ENCODE measurements around the gene DDX39B.

The DDX39B gene

DNA sequence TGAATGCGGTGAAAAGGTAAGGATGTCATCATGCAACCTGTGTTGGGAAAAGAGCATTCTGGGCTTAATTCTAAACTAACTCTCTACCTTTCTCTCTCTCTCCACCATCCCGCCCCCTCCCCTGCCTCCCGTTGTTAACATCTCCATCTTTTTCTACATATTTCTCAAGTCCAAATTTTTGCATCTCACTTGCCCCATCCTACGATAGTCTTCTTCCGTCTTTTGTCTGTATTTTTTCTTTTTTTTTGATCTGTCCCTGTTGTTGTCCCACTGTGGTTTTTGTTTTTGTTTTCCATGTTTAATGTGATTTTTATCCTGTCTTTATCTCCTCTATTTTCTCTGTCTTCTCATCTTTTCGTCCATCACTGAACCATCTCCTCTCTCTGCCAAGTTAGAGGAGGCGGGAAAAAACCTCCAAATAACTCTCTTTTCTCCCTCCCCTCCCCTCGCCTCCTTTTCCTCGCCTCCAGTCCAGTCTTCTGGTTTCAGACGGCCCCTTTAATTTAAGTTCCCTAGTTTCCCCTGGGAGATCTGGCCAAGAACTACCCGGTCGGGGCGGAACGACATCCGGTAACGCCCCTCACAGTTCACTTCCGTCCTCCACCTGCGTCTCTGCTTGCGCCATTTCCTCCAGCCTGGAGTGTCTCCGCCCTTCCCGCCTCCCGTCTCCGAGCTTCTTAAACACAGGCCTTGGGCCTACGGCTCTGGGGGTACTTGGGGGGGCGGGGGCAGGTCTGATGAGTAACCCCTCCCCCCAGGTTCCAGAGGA, 5.3 kb upstream of the DDX39B start, which contains the start of gene NFKBIL1:
Gene NFKBIL1 (plus strand): TSS at position 651 of the 769 bp plus-strand sequence. CDS start 87 bp downstream, at position 738.
- peak; percentile 99 for DNase-seq

DNA sequence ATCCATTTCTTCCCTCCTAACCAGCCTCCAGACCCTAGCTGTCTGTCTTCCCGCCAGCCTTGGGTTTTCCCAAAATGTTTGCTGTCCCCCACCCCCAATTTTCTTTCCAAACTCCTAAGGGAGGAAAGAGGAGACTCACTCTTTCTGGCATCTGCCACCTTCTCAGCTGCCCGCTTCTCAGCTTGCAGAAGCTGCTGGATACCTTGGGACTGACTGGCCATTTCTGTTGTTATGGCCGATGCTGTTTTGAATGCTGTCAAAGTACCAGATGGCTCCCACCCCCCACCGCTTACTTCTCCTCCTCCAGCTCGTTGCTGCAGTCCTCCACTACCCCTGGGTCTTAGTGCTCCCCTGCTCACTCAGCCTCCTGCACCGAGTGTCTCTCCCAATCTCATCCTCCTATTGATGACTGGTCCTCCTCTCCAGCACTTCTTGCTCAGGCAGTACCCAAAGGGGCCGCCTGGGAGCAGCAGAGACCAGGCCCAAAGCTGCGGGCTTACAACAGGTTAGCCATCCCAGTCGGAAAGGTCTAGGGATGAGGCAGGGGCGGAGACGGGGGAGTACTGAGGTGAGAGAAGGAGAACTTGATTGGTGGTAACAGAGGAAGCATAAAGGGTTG, 4.6 kb upstream of the DDX39B start, which contains the start of gene ATP6V1G2:
Gene ATP6V1G2 (minus strand): TSS at position 270 of the 619 bp plus-strand sequence. CDS start 49 bp downstream, at position 221.
- peak; percentile 93 for DNase-seq

DNA sequence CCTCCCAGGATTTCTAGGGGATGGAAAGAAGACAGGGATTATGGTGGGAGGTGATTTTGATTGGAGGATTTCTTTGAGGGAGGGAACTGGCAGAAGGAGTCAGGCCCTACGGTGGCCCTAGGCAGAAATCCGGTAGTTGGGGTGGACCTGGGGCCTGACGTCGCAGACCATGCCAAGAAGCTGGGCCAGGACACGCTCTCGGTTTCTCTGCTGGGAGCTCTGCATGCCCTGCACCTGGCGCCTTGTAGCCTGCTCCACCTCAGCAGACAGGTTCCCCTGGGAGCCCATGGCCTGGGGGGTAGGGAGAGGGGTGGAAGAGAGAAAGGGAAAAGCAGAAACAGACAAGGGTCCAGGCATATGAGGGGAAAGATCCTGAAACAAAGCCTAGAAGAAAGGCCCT, 3.5 kb upstream of the DDX39B start:
- DNase-seq: no peak

DNA sequence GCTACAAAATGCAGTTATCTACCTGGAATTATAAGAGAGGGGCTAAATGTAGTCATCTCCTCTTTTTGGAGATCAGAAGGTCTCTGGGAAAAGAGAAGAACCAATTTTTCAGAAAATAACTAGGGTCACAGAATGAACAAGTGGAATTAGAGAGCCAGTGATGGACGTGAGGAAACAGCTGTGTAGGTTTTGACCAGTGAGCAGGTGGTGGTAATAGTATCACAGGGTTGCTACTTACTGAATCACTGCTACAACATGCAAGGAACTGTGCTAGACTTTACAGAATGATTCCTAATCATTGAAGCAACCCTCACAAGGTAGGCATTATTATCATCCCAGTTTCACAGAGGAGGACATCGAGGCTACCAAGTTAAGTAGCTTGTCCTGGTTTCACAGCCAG, 2.9 kb upstream of the DDX39B start:
- DNase-seq: no peak

DNA sequence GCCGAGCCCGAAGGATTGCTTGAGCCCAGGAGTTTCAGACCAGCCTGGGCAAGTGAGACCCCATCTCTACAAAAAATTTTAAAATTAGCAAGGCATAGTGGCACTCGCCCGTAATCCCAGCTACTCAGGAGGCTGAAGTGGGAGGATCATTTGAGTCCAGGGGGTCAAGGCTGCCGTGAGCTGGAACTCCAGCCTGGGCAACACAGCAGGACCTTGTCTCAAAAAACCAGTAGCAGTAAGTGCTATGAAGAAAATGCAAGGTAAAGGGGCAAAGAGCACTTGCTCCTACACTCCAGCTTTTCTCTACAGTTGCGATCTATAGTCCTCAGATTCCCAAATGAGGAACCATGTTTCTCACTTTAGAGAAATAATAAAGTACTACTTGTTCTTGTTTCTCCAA, 1.8 kb upstream of the DDX39B start:
- DNase-seq: no peak

DNA sequence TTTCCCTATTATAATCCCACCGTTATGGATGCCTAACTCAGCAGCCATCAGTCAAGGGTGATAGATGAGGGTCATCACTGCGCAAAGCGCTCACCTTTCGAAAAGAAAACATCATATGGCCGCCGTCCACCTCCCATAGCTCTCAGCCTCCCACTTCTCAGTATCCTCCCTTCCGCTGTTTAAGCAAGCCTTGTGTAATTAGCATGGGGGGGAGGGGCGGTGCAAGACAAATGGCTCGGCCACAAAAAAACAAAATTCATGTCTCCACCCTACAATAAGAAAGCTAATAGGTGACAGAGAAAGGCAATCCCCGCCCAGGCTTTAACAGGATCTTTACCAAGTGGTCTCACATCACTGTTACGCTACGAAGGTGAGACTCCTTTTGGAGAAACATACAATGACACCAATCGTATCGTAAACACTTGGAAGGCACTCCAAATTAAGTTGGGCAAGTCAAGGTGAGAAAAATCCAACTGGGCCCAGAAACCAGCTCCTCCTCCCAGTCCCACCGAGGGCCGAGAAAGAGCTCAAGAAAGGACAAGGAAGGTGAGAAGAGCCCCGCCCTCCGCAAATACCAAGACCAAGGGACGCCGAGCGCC, 645 bp downstream of the DDX39B start:
- peak; percentile 53 for DNase-seq

DNA sequence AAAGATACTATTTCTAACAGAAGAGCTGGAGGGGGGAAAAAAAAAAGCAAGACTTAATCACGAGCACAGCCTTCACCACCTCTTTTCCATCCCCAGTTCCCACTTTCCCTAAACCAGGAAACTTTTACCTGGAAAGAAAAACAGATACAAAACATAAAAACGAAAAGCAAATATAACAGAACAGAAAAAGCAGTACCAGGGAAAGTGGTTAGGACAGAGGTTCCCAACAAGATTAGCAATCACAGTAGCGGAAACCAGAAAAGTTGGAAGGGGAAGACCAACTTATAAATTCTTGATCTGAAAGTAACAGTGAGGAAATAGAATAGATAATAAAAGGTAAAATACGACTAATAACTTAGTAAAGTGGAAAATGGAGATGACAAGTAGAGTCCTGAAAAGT, 1.2 kb downstream of the DDX39B start:
- no peak for DNase-seq

DNA sequence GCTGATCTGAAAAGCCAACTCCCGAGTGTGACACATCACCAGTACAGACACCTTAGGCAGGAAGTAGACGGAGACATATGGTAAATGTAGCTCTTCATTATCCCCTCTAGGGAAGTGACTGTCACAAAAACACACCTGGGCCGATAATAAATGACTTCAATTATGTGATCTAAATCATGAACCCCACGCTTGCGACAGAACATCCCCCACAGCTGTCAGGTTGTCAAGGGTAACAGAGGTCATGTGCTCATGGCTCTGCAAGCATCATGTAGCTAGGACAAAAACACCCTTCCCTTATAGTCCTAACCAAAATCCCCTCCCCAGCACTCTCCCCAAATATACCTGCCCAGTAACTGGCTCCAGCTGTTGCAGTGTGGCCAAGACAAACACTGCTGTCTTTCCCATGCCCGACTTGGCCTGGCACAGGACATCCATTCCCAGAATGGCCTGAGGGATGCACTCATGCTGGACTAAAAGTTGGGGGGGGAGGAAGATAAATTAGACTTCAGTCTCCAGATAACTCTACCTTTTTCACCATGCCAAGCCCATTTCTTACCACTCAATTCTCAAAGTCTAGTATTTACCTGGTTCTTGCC, 2.9 kb downstream of the DDX39B start:
- DNase-seq: no peak

DNA sequence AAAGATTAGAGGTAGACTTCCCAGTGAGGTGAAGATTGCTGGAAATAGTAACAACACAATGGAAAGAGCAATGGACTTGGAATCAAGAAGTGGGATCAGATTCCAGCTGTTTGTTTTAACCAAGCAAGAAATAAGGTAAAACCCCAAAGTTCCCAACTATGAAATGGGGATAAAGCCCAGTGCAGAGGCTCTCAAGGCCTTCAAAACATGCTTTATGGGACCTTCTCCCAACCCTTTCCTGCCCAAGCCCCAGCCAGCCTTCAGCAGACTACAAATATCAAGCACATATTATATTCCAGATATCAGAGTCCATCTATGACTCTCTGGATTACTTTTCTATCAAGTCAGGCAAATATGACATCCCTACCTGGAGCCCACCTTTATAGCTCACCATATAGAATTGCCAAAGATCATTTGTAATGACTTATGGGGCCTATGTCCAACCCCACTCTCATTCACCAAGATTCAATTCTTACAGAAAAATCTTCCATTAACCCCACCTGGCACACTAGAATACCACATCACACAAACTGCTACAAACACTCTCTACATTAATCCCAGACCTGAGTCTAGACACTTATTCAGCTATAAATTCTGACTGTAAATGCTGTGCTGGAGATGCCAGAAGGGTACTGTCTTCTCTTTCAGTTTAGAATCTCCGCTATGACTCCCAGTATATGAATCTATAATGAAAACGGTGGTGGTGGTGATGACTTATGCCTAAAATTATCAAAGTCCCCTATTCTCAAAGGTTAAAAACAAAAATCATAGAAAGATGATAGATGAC, 6.1 kb downstream of the DDX39B start:
- DNase-seq: no peak

DNA sequence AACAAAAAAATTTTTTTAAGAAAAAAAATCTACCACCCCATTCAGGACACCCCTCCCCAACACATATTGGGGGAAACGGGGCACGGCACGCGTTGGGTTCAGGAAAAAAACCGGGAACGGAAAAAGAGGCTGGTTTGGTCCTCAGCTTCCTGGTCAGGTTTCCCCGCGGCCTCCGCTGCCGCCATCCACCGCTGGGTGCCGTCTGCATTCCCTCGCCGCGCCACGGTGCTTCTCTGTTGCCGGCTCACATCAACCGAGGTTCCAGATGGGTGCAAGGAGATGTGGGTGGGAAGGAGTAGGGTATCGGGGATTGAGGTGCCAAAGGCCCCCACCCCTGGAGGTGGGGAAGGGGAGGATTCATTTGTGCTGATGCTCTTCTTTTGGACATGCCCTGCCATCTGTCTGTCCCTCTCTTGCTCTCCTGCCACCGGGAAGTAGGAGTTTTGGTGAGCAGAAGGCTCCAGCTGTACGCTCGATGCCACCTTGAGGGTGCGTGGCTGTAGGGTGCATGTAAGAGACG, 7.2 kb downstream of the DDX39B start:
- no peak for DNase-seq

DNA sequence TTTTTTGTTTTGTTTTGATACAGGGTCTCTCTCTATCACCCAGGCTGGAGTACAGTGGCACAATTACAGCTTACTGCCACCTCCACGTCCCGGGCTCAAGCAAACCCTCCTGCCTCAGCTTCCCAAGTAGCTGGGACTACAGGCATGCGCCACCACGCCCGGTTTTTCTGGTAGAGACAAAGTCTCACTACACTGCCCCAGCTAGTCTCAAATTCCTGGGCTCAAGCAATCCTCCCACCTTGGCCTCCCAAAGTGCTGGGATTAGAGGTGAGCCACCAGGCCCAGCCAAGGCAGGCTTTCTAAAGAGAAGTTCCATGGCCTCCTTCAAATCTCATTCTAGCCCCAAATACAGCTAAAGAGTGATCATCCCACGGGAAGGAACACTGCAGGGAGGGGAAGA, 7.8 kb downstream of the DDX39B start:
- DNase-seq: no peak

DNA sequence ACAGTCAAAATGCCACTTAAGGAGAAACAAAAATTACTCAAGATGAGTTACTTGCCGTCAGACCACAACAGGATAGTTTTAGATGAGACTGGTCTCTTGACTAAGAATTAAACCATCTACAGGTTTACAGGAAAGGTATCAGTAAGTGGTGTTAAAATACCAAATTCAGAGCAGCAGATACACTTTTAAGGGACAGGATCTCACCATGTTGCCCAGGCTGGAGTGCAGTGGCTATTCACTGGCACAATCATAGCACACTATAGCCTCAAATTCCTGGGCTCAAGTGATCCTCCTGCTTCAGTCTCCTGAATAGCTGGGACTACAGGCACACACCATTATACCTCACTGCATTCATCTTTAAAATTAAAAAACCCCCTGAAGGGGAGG, 8.4 kb downstream of the DDX39B start:
- no peak for DNase-seq

DNA sequence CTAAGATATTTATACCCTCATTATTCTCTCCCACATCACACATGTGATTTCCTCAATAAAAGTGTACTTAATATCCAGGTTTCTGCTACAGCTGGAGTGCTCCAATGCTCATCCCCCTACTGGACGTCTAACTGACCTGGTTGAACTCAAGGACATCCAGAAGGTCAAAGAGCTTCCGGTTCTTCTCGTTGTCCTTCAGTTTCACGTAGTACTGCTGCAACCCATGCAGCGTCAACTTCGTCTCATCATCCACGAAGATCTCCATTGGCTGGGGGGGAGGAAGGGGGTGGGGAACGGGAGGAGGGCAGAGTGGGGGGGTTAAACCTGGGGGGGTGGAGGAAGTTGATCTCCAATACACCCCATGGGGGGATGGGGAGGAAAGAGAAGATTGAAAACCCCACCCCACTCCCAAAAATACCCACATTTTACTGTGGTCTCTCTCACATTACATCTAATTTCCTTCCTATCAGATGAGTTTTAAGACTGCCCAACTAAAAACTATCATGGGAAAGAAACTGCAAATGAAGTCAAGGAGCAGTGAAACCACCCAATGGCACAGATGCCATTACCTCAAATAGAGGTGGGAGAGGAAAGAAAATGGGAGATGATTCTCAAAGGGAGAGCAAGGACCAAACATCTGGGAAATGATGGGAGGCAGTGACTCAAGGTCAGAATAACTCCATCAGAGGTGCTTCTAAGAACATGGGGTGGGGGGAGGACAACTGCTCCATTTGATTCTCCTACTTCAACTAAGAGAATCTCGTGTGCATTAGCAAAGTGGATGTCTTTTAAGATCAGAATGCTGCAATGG, 9.0 kb downstream of the DDX39B start:
- no peak for DNase-seq

DNA sequence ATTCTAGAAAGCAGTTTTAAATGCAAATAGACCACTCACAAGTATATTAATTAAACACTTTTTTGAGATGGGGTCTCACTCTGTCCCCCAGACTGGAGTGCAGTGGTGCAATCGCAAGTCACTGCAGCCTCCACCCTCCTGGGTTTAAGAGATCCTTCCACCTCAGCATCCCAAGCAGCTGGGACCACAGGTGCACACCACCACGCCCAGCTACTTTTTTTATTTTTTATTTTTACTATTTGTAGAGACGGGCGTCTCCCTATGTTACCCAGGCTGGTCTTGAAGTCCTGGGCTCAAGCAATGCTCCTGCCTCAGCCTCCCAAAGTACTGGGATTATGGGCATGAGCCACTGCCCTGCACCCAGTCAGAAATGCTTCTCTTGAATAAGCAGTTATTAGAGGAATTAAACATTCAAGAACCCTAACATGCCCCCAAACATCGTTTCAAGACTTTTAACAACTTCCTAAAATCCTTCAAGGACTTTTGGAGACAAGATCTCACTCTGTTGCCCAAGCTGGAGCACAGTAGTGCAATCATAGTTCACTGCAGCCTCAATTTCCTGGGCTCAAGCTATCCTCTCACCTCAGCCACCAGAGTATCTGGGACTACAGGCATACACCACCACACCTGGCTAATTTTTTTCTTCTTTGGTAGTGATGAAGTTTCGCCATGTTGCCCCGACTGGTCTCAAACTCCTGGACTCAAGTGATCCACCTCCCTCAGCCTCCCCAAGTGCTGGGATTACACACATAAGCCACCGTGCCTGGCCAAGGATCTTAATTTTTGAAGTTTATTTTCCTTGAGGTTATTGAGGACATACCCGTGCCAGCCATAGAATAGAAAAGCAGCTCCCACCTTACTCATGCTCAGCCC, 9.8 kb downstream of the DDX39B start:
- no peak for DNase-seq

DNA sequence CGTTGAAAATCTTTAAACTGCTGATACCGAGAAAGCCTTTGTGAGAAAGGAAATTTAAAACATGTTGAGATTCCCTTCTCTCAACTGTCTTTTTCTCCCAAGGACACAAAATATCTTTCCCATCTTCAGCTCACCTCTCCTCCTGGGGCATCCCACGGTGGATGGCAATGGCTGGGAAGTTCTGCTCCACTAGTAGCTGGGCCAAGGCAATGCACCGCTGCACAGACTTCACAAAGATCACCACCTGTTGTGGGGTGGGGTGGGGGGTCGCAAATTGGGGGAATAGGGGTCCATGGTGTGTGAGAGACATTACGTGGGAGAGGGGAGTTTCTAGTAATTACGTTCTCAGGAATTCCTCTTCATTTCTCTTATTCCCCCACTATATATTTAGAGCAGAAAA, 10.6 kb downstream of the DDX39B start:
- DNase-seq: no peak

DNA sequence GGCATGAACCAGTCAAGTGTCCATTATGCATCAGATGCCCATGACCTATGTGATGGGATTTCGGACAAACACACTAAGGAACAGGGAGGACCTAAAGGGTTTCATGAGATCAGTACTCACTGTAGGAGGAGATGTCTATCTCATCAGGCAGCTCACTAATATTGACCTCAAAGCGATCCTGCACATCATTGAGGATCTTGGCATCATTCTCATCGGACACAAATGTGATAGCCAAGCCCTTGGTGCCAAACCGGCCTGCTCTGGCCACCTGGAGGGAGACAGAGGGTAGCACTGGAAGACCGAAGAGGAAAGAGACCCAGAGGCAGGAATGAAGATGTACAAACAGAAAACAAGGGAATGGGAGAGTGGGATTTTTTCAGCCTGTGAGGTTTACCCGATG, 11.1 kb downstream of the DDX39B start:
- DNase-seq: no peak

DNA sequence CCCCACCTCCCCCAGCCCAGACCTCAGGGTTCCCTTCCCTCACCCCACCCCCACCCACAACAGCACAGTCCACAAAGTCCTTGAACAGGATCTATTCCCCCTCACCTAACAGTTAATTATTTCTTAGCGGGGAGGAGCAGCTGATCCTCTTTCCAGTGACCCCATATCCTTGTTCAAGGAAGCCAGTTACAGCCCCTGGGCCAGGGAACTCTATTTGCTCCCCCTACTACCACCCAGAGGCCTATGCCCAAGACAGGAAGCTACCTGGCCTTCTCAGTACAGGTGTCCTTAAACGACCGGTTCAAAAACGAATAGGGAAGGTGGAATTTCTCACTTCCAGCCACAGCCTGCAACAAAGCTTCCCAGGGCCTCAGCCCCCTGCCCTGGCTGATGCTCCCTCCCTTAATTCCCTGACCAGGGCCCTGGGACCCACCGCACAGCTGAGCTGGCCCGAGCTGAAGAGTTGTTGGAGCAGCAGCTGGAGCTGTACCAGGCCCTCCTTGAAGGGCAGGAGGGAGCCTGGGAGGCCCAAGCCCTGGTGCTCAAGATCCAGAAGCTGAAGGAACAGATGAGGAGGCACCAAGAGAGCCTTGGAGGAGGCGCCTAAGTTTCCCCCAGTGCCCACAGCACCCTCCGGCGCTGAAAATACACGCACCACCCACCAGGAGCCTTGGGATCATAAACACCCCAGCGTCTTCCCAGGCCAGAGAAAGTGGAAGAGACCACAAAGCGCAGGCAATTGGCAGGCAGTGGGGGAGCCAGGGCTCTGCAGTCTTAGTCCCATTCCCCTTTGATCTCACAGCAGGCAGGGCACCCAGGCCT, 12.3 kb downstream of the DDX39B start:
- DNase-seq: no peak

DNA sequence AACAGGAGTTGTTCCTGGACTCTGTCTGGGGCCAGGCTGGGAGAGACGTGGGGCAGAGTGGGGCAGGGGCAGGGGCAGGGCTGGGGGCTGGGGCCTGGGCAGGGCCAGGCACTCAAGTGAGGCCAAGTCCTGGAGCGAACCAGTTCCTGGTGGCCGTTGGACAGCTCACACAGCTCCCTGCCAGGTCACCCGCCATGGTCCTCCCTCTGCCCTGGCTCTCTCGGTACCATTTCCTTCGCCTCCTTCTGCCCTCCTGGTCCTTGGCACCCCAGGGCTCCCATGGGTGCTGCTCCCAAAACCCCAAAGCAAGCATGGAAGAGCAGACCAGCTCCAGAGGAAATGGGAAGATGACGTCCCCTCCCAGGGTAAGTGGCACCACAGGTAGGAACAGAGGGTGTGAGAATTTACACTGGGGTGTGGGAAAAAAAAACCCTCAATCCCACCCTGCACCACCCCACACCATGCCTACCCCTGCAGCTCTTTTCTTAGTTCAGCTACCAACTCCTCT, 12.9 kb downstream of the DDX39B start, which contains the start of gene MCCD1:
Gene MCCD1 (plus strand): TSS at position 142 of the 508 bp plus-strand sequence. CDS start 53 bp downstream, at position 195.
- DNase-seq: no peak

DNA sequence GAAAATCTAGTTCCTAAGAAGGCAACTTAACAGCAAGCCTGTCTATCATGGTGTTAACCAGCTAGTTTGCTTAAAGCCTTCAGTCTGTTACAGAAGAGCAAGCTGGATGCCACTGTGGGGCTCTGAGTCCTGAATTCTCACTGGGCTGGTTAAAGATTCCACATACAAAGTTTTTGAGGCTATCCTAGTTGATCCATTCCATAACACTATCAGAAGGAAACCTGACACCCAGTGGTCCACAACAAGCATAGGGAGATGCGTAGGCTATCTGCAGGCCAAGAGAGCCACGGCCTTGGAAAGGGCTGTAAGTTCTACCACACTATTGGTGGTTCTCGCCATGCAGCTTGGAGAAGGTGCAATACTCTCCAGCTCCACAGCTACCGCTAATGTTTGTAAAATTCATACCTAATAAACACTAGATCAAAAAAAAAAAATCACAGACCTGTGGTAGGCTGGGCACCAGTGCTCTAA, 13.5 kb downstream of the DDX39B start:
- no peak for DNase-seq
